Right lobe of liver (tissue), 6 donors: ENCODE results near the gene AKAP12. TPM values are rescaled to one million over a fixed set of nuclear protein-coding genes. Genes with fewer than 3 reads are reported as not detected.
A peak's percentile ranks its signal among the peaks of the same experiment; 100 is the strongest.

Source experiments
- ATAC-seq, 4 donors: fragments of 200-7000 bp; cut with Tn5 transposase; one replicate each; pipeline ENCODE4 v1.9.1; 2020; ENCODE audit warnings: mild to moderate bottlenecking in 4 of 4, moderate library complexity in 4 of 4
- DNase-seq, 3 donors: peaks; one replicate each; pipeline ENCODE4 v3.0.0-alpha.2; 2020
- H3K27ac ChIP-seq, 3 donors: fragments of 200-600 bp; one replicate each; pipeline ENCODE4 v1.8.0; 2022
- H3K27me3 ChIP-seq, 2 donors: fragments of 200-600 bp; one replicate each; pipeline ENCODE4 v1.8.0; 2022
- H3K36me3 ChIP-seq, 4 donors: fragments of 200-600 bp; sonication (generic) in 1 of 4; one replicate each; pipeline versions ENCODE4 v1.5.1 to v1.8.0; 2017 to 2022; ENCODE audit warnings: control low read depth in 1 of 4
- H3K4me1 ChIP-seq, 4 donors: fragments of 200-600 bp; sonication (generic) in 1 of 4; one replicate each; pipeline versions ENCODE4 v1.5.1 to v1.8.0; 2017 to 2022; ENCODE audit warnings: control low read depth in 1 of 4
- H3K4me3 ChIP-seq, 3 donors: fragments of 200-600 bp; one replicate each; pipeline ENCODE4 v1.8.0; 2022
- H3K9me3 ChIP-seq, 4 donors: fragments of 200-600 bp; sonication (generic) in 1 of 4; one replicate each; pipeline versions ENCODE4 v1.5.1 to v1.8.0; 2017 to 2022; ENCODE audit warnings: control low read depth in 1 of 4
- POLR2A ChIP-seq: fragments of 450-650 bp; IDR thresholded peaks from one replicate; pipeline ENCODE4 v1.6.1; 2017; ENCODE audit warnings: antibody characterized with exemption, mild to moderate bottlenecking
- WGBS: methylation state at CpG from one replicate; pipeline ENCODE4 v1.1.6; 2018; ENCODE audit warnings: low coverage, low lambda C conversion rate; ENCODE audit not compliant: insufficient coverage; ENCODE audit errors: missing lambda C conversion rate; 5-methylcytosine and 5-hydroxymethylcytosine counted together
- intact Hi-C, 2 donors: fragments of 100-400 bp; cut with DNase I; formaldehyde crosslinking; loops; one replicate each; pipeline versions ENCODE4 v1.11.2 to v1.14.1; 2022
- total RNA-seq, 6 experiments: library from RNA; depleted of rRNA in 2 of 6; stranded (reverse); fragments of >200 nt in 2 of 6; fragmentation: NEBNext Ultra II Directional in 3 of 6; extraction: Animal tissue kit (Norgen Biotek cat#: 25700) in 3 of 6; gene quantifications; one replicate each; pipeline versions ENCODE4 v1.1.0 to v1.2.4, GENCODE V29; 2016 to 2023
- TF ChIP-seq, protein P1 (sequence below), 4 donors: fragments of 200-600 bp in 3 of 4; fragments of 450-650 bp in 1 of 4; IDR thresholded peaks; one replicate each; pipeline versions ENCODE4 v1.5.1 to v1.8.0; 2016 to 2022; ENCODE audit warnings: antibody characterized with exemption in 4 of 4, mild to moderate bottlenecking in 2 of 4
- donor health status: DM: no; HTN: yes; CAD: no.
- donor health status: DM: no; HTN: no; CAD: no.
- donor health status: DM: no; HTN: no; CAD: no.
- donor health status: DM: no; HTN: yes; CAD: no.
- donor health status: DM: no; HTN: yes; CAD: no.

The AKAP12 gene
- total RNA-seq, 6 experiments from 2014 or later: 2.1 to 38.4 (median 23.0) TPM

GRCh38 chr6:151197556-151197955 lies 42.2 kb upstream of the AKAP12 start:
- no peak for DNase-seq
- H3K36me3 ChIP-seq: no peaks in the 10 kb centered on the region
- H3K27ac ChIP-seq: no peak overlapping the region
- H3K4me1 ChIP-seq: no peaks in the 10 kb centered on the region
- intact Hi-C loops: no loop called here
- no peaks in the 10 kb centered on the region for H3K9me3 ChIP-seq
- no peak for ATAC-seq
- TF ChIP-seq, protein P1, sequence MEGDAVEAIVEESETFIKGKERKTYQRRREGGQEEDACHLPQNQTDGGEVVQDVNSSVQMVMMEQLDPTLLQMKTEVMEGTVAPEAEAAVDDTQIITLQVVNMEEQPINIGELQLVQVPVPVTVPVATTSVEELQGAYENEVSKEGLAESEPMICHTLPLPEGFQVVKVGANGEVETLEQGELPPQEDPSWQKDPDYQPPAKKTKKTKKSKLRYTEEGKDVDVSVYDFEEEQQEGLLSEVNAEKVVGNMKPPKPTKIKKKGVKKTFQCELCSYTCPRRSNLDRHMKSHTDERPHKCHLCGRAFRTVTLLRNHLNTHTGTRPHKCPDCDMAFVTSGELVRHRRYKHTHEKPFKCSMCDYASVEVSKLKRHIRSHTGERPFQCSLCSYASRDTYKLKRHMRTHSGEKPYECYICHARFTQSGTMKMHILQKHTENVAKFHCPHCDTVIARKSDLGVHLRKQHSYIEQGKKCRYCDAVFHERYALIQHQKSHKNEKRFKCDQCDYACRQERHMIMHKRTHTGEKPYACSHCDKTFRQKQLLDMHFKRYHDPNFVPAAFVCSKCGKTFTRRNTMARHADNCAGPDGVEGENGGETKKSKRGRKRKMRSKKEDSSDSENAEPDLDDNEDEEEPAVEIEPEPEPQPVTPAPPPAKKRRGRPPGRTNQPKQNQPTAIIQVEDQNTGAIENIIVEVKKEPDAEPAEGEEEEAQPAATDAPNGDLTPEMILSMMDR (IDR thresholded peaks at IDR 0.05): no peak
- no peak for TF ChIP-seq POLR2A
- no peak overlapping the region for H3K4me3 ChIP-seq
- 100% methylated on average over 1 of the region's 1 CpG for WGBS
- H3K27me3 ChIP-seq: no peaks in the 10 kb centered on the region

GRCh38 chr6:151199991-151200390 lies 39.8 kb upstream of the AKAP12 start:
- no peak for TF ChIP-seq POLR2A
- TF ChIP-seq, protein P1 (IDR thresholded peaks at IDR 0.05): no peak
- no peak overlapping the region for H3K4me3 ChIP-seq
- no peak for ATAC-seq
- H3K36me3 ChIP-seq: no peaks in the 10 kb centered on the region
- no peaks in the 10 kb centered on the region for H3K27me3 ChIP-seq
- DNase-seq: no peak
- intact Hi-C loops: no loop called here
- H3K9me3 ChIP-seq: no peaks in the 10 kb centered on the region
- no peaks in the 10 kb centered on the region for H3K4me1 ChIP-seq
- H3K27ac ChIP-seq: no peak overlapping the region
- 64% methylated on average over 1 of the region's 1 CpG for WGBS

DNA sequence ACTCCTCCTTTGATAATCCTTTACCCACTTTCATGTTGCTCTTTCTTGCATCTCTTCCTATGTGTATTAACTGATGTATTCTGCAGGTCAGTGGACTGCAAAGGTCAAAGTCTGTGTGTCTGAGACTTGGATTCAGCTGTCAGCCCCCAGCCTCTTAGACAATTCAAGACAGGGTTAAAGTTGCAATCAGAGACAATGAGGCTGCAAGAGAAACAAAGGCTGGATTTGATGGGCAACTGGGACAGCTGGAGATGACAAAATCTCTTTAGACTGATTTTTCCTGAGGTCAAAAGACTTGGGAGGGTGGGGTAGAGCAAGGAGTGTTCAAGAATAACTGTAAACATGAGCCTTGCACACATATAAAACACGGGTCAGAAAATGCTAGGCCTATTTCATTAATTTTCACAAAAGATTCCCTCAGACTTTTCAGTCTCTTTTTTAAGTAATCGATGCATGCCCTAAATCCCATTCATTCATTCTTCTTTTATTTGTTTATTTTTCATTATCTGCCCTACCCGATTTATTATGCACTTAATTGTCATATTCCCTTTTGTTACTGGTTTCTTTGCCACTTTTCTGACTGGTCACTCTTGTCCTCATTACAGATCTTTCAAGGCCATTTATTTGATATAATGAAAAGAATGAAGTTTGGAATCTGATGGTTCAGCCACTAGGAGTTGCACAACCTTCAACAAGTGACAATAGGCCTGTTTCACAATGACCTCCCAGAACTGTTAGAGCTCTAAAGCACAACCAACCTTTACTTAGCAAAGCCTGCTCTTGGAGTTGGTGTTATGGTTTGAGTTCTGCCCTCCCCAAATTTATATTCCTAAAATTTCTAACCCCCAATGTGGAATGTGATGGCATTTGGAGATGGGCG lies 33.8 kb upstream of the AKAP12 start:
- Histone ChIP-seq H3K27ac (no peak overlapping the region), H3K9me3 (no peaks in the 10 kb centered on the region), H3K4me1 (no peaks in the 10 kb centered on the region), H3K4me3 (no peak overlapping the region), H3K27me3 (no peaks in the 10 kb centered on the region), H3K36me3 (no peaks in the 10 kb centered on the region)
- no peak for TF ChIP-seq POLR2A
- TF ChIP-seq, protein P1 (IDR thresholded peaks at IDR 0.05): no peak
- WGBS: 77% methylated on average over 4 of the region's 4 CpGs
- ATAC-seq (peak in 2 of 4 donors; percentile 21 to 48), DNase-seq (no peak)
- intact Hi-C loops: no loop called here

GRCh38 chr6:151207674-151208073 lies 32.1 kb upstream of the AKAP12 start:
- TF ChIP-seq POLR2A: no peak
- TF ChIP-seq, protein P1 (IDR thresholded peaks at IDR 0.05): no peak
- H3K27me3 ChIP-seq: no peaks in the 10 kb centered on the region
- DNase-seq (no peak), ATAC-seq (no peak)
- H3K4me3 ChIP-seq: no peak overlapping the region
- WGBS: 68% methylated on average over 2 of the region's 2 CpGs
- intact Hi-C loops: no loop called here
- H3K9me3 ChIP-seq: no peaks in the 10 kb centered on the region
- no peak overlapping the region for H3K27ac ChIP-seq
- no peaks in the 10 kb centered on the region for H3K36me3 ChIP-seq
- no peaks in the 10 kb centered on the region for H3K4me1 ChIP-seq
